Endothelial cell of umbilical vein (primary cell): ENCODE results near the gene ZFP57. TPM values are rescaled to one million over a fixed set of nuclear protein-coding genes. Genes with fewer than 3 reads are reported as not detected.
A peak's percentile ranks its signal among the peaks of the same experiment; 100 is the strongest.

Experiments
- BruUV-seq: library from RNA; stranded (reverse); fragments of 400-500 nt; replicated peaks from 2 replicates; lab custom pipeline; 2021; lab: Mats Ljungman, UMichigan
- CTCF ChIA-PET: fragments of 300-600, 350-600 bp; sonication (Branson Sonifier 250); formaldehyde crosslinking; loops from one replicate; lab custom pipeline; 2021; ENCODE audit warnings: antibody characterized with exemption, inconsistent platforms; lab: Charles Lee
- POLR2A ChIA-PET: fragments of 300-600, 350-600 bp; sonication (Branson Sonifier 250); formaldehyde crosslinking; loops from one replicate; lab custom pipeline; 2021; ENCODE audit warnings: antibody characterized with exemption, inconsistent platforms; lab: Charles Lee
- DNase-seq: peaks from one replicate; pipeline ENCODE4 v3.0.0-alpha.2; 2011; ENCODE audit warnings: low read depth, low spot score
- FAIRE-seq: peaks from 2 replicates; lab custom pipeline; 2011; peaks lifted over from hg19 to GRCh38; lab: Jason Lieb, UNC
- H2AFZ ChIP-seq: 2 replicates; pipeline ENCODE4 v1.6.0; 2012; ENCODE audit warnings: low read depth, low read length, control low read depth, inconsistent platforms
- H3K27ac ChIP-seq: 2 replicates; pipeline ENCODE4 v1.5.1; 2011; ENCODE audit warnings: low read depth, mild to moderate bottlenecking, control low read depth, low read length, moderate library complexity; ENCODE audit not compliant: insufficient read depth
- H3K27me3 ChIP-seq, 2 experiments: 2 replicates each; pipeline versions ENCODE4 v1.6.0 to v1.6.1; 2011; ENCODE audit warnings: low read length in 2 of 2, mixed read lengths in 1 of 2; ENCODE audit not compliant: control insufficient read depth in 2 of 2, insufficient read depth in 2 of 2
- H3K36me3 ChIP-seq, 2 experiments: 2 replicates in 1 of 2; 3 replicates in 1 of 2; pipeline ENCODE4 v1.5.1; 2011; ENCODE audit warnings: low read length in 2 of 2, mild to moderate bottlenecking in 1 of 2, moderate library complexity in 1 of 2; ENCODE audit not compliant: control insufficient read depth in 2 of 2, insufficient read depth in 2 of 2; ENCODE audit errors: extremely low read depth in 1 of 2
- H3K4me1 ChIP-seq: 3 replicates; pipeline ENCODE4 v1.5.1; 2011; ENCODE audit warnings: mild to moderate bottlenecking, low read length; ENCODE audit not compliant: control insufficient read depth, insufficient read depth; ENCODE audit errors: extremely low read depth
- H3K4me2 ChIP-seq: 2 replicates; pipeline ENCODE4 v1.6.1; 2011; ENCODE audit warnings: low read length, control low read depth, mixed read lengths; ENCODE audit not compliant: insufficient read depth
- H3K4me3 ChIP-seq, 3 experiments: fragments of 200-600 bp in 1 of 3; sonication (generic), shearing (Covaris generic) in 1 of 3; replicated peaks in 1 of 3; 2 replicates each; pipeline ENCODE4 v1.5.1; 2011 to 2016; ENCODE audit warnings: control low read depth in 3 of 3, low read length in 3 of 3, mild to moderate bottlenecking in 2 of 3, inconsistent platforms in 1 of 3, low read depth in 1 of 3, moderate library complexity in 1 of 3; ENCODE audit not compliant: insufficient read depth in 1 of 3
- H3K79me2 ChIP-seq: 2 replicates; pipeline ENCODE4 v1.6.0; 2012; ENCODE audit warnings: low read length, inconsistent platforms; ENCODE audit not compliant: control insufficient read depth, insufficient read depth
- H3K9ac ChIP-seq: replicated peaks from 2 replicates; pipeline ENCODE3; 2011; ENCODE audit warnings: low read length, control low read depth; ENCODE audit not compliant: insufficient read depth; ENCODE audit errors: extremely low read depth
- H3K9me1 ChIP-seq: replicated peaks from 3 replicates; pipeline ENCODE4 v1.6.0; 2011; ENCODE audit warnings: mild to moderate bottlenecking, low read length; ENCODE audit not compliant: control insufficient read depth, insufficient read depth; ENCODE audit errors: extremely low read depth
- H3K9me3 ChIP-seq: replicated peaks from 2 replicates; pipeline ENCODE4 v1.5.1; 2012; ENCODE audit warnings: low read length, inconsistent platforms; ENCODE audit not compliant: control insufficient read depth, insufficient read depth
- H4K20me1 ChIP-seq: replicated peaks from 2 replicates; pipeline ENCODE3; 2011; ENCODE audit warnings: mild to moderate bottlenecking, low read length; ENCODE audit not compliant: control insufficient read depth, insufficient read depth; ENCODE audit errors: extremely low read depth
- EZH2 ChIP-seq: IDR thresholded peaks from 2 replicates; pipeline ENCODE4 v1.6.1; 2012; ENCODE audit warnings: borderline replicate concordance, low read depth, mild to moderate bottlenecking, moderate library complexity, low read length, inconsistent platforms; ENCODE audit not compliant: severe bottlenecking
- GATA2 ChIP-seq: IDR thresholded peaks from 2 replicates; pipeline ENCODE4 v1.7.0; 2011; ENCODE audit warnings: low read depth, mild to moderate bottlenecking, moderate library complexity, mixed read lengths, low read length; ENCODE audit not compliant: insufficient read length, insufficient read depth
- JUN ChIP-seq: IDR thresholded peaks from 2 replicates; pipeline ENCODE4 v1.6.1; 2011; ENCODE audit warnings: borderline replicate concordance, low read depth; ENCODE audit not compliant: insufficient read length, insufficient read depth
- MYC ChIP-seq: IDR thresholded peaks from one replicate; pipeline ENCODE4 v1.6.1; 2011; ENCODE audit warnings: mild to moderate bottlenecking, low read depth, low read length
- dilution Hi-C: fragments of 300-500 bp; cut with MboI; formaldehyde crosslinking; loops from one replicate; pipeline ENCODE4 v1.15.0; 2019; ENCODE audit warnings: low sequenced_read_pairs; ENCODE audit not compliant: extremely low pct_ligation_motif_present
- intact Hi-C: fragments of 100-400 bp; cut with micrococcal nuclease; formaldehyde crosslinking; loops from one replicate; pipeline ENCODE4 v1.10.0; 2022
- polyA plus RNA-seq, 4 experiments: library from polyadenylated mRNA; depleted of rRNA in 3 of 4; stranded (reverse) in 3 of 4; unstranded in 1 of 4; fragments of >200 nt; gene quantifications; 2 replicates each; pipeline versions ENCODE4 v1.2.1 to v1.2.3, GENCODE V29; 2011 to 2012; ENCODE audit warnings: missing spikeins in 1 of 4
- total RNA-seq: library from RNA; stranded (reverse); gene quantifications from 2 replicates; pipeline ENCODE4 v1.2.3, GENCODE V29; 2021
- TF ChIP-seq, protein P1 (sequence below), 2 donors: IDR thresholded peaks; 1 replicate in 1 of 2; 2 replicates in 1 of 2; pipeline ENCODE4 v1.5.1; 2011; ENCODE audit warnings: low read length in 2 of 2, mild to moderate bottlenecking in 2 of 2, moderate library complexity in 2 of 2, control low read depth in 1 of 2, inconsistent platforms in 1 of 2, low read depth in 1 of 2; ENCODE audit not compliant: insufficient read depth in 1 of 2; ENCODE audit errors: extremely low read depth in 1 of 2
- TF ChIP-seq, protein P2 (sequence below): IDR thresholded peaks from 2 replicates; pipeline ENCODE4 v1.6.1; 2011; ENCODE audit not compliant: insufficient read depth, insufficient read length

Gene ZFP57
- total and polyA plus RNA-seq, 2 donors (not counting 3 experiments of a cell fraction or from before 2014, with no cell fraction given) = 0.07 TPM; not detected in 1

DNA sequence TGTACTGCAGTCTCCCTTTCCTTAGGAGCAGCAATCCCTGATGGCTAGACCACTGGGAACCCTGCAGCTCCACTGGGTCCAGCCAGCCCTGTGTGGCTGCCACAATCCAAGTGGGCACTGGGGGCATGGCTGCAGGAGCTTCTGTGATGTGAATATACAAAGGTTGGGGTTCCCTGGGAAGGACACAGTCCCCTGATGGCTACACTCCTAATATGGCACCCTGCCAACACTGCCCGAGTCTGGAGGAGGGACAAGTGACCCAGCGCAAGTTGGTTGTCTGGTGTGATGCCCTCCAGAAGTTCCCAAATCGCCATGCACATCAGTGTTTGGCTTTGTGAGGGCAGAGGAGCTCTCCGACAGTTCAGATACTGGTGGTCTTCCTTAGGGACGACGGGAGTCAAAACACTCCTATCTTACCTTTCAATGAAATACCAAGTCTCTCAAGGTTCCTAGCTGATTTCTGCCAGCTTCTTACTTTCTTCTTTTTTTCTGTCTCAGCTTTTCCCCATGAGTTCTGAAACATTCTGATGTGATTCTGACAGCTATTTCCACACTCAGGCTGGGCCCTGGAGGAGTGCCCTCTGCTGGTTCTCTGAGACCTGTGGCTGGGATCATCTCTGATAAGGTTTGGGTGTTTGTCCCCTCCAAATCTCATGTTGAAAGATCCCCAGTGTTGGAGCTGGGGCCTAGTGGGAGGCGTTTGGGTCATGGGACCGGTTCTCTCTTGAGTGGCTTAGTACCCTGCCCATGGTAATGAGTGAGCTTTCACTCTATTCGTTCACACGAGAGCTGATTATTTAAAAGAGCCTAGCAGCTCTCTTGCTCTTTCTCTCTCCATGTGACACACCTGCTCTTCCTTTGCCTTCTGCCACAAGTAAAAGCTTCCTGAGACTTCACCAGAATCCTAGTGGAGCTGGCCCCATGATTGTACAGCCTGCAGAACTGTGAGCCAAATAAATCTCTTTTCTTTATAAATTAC lies 15.5 kb upstream of the ZFP57 start:
- Histone ChIP-seq H3K27me3 (peaks cover 0 to 2% of the 10 kb centered on the region in 2 experiments), H4K20me1 (no peaks in the 10 kb centered on the region), H2AFZ (no peak overlapping the region), H3K27ac (no peak overlapping the region), H3K36me3 (no peaks in the 10 kb centered on the region), H3K9me1 (no peaks in the 10 kb centered on the region), H3K9ac (no peak overlapping the region), H3K4me3 (no peak overlapping the region), H3K9me3 (no peaks in the 10 kb centered on the region), H3K4me1 (no peaks in the 10 kb centered on the region), H3K4me2 (no peak overlapping the region), H3K79me2 (no peaks in the 10 kb centered on the region)
- no peak for FAIRE-seq
- dilution Hi-C loops (no loop called here), intact Hi-C loops (loop anchor here (2.0 kb wide), 1 partner anchor 48 kb away; no protein-coding TSS in a partner anchor)
- BruUV-seq = no TSS peak
- TF ChIP-seq, protein P1, sequence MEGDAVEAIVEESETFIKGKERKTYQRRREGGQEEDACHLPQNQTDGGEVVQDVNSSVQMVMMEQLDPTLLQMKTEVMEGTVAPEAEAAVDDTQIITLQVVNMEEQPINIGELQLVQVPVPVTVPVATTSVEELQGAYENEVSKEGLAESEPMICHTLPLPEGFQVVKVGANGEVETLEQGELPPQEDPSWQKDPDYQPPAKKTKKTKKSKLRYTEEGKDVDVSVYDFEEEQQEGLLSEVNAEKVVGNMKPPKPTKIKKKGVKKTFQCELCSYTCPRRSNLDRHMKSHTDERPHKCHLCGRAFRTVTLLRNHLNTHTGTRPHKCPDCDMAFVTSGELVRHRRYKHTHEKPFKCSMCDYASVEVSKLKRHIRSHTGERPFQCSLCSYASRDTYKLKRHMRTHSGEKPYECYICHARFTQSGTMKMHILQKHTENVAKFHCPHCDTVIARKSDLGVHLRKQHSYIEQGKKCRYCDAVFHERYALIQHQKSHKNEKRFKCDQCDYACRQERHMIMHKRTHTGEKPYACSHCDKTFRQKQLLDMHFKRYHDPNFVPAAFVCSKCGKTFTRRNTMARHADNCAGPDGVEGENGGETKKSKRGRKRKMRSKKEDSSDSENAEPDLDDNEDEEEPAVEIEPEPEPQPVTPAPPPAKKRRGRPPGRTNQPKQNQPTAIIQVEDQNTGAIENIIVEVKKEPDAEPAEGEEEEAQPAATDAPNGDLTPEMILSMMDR (IDR thresholded peaks at IDR 0.05; ENCODE audit: extremely low read depth in 1 of 2, insufficient read depth in 1 of 2, low read depth in 1 of 2, low read length in 2 of 2) = peak; percentile 40 to 55
- no peak for TF ChIP-seq EZH2
- CTCF ChIA-PET = interaction anchor here (0.6 to 3.9 kb wide), 14 partner anchors 9 to 364 kb away, joined by 3 to 97 read pairs (median 4); partner anchors contain the start of gene MOG
- DNase-seq = no peak
- POLR2A ChIA-PET = no interaction called here

DNA sequence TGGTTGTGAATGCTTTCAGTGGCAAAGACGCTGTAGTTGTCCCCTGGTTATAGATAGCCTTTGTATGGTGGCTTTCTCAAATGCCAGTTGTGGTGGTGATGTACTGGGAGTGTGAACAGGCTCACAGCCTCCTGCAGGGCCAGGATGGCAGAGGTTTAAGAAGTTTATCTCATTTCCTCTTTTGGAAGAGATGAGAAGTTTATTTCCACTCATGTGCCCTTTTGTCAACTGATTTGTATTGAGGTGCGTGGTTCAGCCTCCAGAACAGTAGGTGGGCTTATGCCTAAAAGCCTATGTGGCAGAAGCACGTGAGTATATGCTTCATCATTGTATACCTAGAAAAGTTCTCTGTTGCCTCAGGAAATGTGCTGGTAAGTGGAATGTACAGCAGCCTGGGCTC lies 13.7 kb upstream of the ZFP57 start:
- dilution Hi-C loops = no loop called here
- Histone ChIP-seq H4K20me1 (no peaks in the 10 kb centered on the region), H3K27me3 (peaks cover 0 to 2% of the 10 kb centered on the region in 2 experiments), H3K9me3 (no peaks in the 10 kb centered on the region), H3K79me2 (no peaks in the 10 kb centered on the region), H3K9ac (no peak overlapping the region), H3K4me3 (no peak overlapping the region), H3K4me2 (no peak overlapping the region), H3K9me1 (no peaks in the 10 kb centered on the region), H2AFZ (no peak overlapping the region), H3K4me1 (no peaks in the 10 kb centered on the region), H3K36me3 (no peaks in the 10 kb centered on the region), H3K27ac (no peak overlapping the region)
- ChIA-PET POLR2A (no interaction called here), CTCF (interaction anchor here (2.9 to 3.9 kb wide), 2 partner anchors 41 to 46 kb away, joined by 40 to 97 read pairs; no protein-coding TSS in a partner anchor)
- TF ChIP-seq, protein P1 (IDR thresholded peaks at IDR 0.05; ENCODE audit: extremely low read depth in 1 of 2, insufficient read depth in 1 of 2, low read depth in 1 of 2, low read length in 2 of 2) = no peak
- TF ChIP-seq GATA2 = no peak
- TF ChIP-seq, protein P2, sequence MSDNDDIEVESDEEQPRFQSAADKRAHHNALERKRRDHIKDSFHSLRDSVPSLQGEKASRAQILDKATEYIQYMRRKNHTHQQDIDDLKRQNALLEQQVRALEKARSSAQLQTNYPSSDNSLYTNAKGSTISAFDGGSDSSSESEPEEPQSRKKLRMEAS = no peak
- no peak for TF ChIP-seq JUN
- TF ChIP-seq MYC = no peak
- no TSS peak for BruUV-seq
- intact Hi-C loops = no loop called here
- no peak for DNase-seq
- FAIRE-seq = no peak
